Osteoblast (primary cell): ENCODE measurements around the gene OR2H1. TPM values are rescaled to one million over a fixed set of nuclear protein-coding genes. Genes with fewer than 3 reads are reported as not detected.

Experiments
- DNase-seq: peaks from one replicate; pipeline ENCODE4 v3.0.0; 2011; ENCODE audit warnings: low spot score, mixed read lengths; ENCODE audit not compliant: insufficient read length; ENCODE audit errors: missing footprints
- H2AFZ ChIP-seq: 2 replicates; pipeline ENCODE4 v1.6.0; 2011; ENCODE audit warnings: mild to moderate bottlenecking, low read length
- H3K27ac ChIP-seq: 2 replicates; pipeline ENCODE4 v1.5.1; 2011; ENCODE audit warnings: mild to moderate bottlenecking, low read depth, low read length, moderate library complexity
- H3K27me3 ChIP-seq: 2 replicates; pipeline ENCODE4 v1.6.0; 2012; ENCODE audit warnings: mild to moderate bottlenecking, control low read depth, inconsistent platforms, low read length, moderate library complexity; ENCODE audit not compliant: insufficient read depth
- H3K36me3 ChIP-seq: 2 replicates; pipeline ENCODE4 v1.5.1; 2011; ENCODE audit warnings: mild to moderate bottlenecking, low read length, control low read depth, moderate library complexity; ENCODE audit not compliant: insufficient read depth
- H3K4me1 ChIP-seq: 2 replicates; pipeline ENCODE4 v1.5.1; 2011; ENCODE audit warnings: mild to moderate bottlenecking, low read length, control low read depth, moderate library complexity; ENCODE audit not compliant: insufficient read depth
- H3K4me2 ChIP-seq: 2 replicates; pipeline ENCODE4 v1.6.0; 2011; ENCODE audit warnings: mild to moderate bottlenecking, low read length; ENCODE audit not compliant: insufficient read depth
- H3K4me3 ChIP-seq: fragments of 200-600 bp; sonication (generic); 3 replicates; pipeline ENCODE4 v1.5.1; 2012; ENCODE audit warnings: mild to moderate bottlenecking, low read length, inconsistent platforms; ENCODE audit not compliant: insufficient read depth
- H3K79me2 ChIP-seq: 2 replicates; pipeline ENCODE4 v1.6.0; 2012; ENCODE audit warnings: mild to moderate bottlenecking, low read length, control low read depth, inconsistent platforms; ENCODE audit not compliant: insufficient read depth
- H3K9me3 ChIP-seq: 2 replicates; pipeline ENCODE4 v1.5.1; 2011; ENCODE audit warnings: low read depth, low read length, control low read depth
- H4K20me1 ChIP-seq: 2 replicates; pipeline ENCODE4 v1.6.0; 2012; ENCODE audit warnings: mild to moderate bottlenecking, low read length, control low read depth; ENCODE audit not compliant: insufficient read depth
- total RNA-seq: library from RNA; depleted of rRNA; stranded (reverse); fragments of >200 nt; gene quantifications from 2 replicates; pipeline ENCODE4 v1.2.3, GENCODE V29; 2012
- TF ChIP-seq, protein P1 (sequence below): IDR thresholded peaks from 2 replicates; pipeline ENCODE4 v1.5.1; 2011; ENCODE audit warnings: mild to moderate bottlenecking, low read depth, low read length, moderate library complexity; ENCODE audit errors: extremely low read depth

Gene OR2H1
- total RNA-seq, 1 donor, result not detected

- H4K20me1 ChIP-seq, result no peaks in the 10 kb centered on the region
- no peaks in the 10 kb centered on the region for H3K27me3 ChIP-seq
- H3K79me2 ChIP-seq, result no peaks in the 10 kb centered on the region
- no peak overlapping the region for H3K27ac ChIP-seq
- no peak overlapping the region for H3K4me2 ChIP-seq
- no peak overlapping the region for H2AFZ ChIP-seq
- no peaks in the 10 kb centered on the region for H3K4me1 ChIP-seq
- no peaks in the 10 kb centered on the region for H3K9me3 ChIP-seq
- DNase-seq, result no peak
- no peak overlapping the region for H3K4me3 ChIP-seq
- no peaks in the 10 kb centered on the region for H3K36me3 ChIP-seq
- TF ChIP-seq, protein P1, sequence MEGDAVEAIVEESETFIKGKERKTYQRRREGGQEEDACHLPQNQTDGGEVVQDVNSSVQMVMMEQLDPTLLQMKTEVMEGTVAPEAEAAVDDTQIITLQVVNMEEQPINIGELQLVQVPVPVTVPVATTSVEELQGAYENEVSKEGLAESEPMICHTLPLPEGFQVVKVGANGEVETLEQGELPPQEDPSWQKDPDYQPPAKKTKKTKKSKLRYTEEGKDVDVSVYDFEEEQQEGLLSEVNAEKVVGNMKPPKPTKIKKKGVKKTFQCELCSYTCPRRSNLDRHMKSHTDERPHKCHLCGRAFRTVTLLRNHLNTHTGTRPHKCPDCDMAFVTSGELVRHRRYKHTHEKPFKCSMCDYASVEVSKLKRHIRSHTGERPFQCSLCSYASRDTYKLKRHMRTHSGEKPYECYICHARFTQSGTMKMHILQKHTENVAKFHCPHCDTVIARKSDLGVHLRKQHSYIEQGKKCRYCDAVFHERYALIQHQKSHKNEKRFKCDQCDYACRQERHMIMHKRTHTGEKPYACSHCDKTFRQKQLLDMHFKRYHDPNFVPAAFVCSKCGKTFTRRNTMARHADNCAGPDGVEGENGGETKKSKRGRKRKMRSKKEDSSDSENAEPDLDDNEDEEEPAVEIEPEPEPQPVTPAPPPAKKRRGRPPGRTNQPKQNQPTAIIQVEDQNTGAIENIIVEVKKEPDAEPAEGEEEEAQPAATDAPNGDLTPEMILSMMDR, result no peak
Measured at GRCh38 chr6:29509239-29509638, 52.3 kb downstream of the OR2H1 start.

DNA sequence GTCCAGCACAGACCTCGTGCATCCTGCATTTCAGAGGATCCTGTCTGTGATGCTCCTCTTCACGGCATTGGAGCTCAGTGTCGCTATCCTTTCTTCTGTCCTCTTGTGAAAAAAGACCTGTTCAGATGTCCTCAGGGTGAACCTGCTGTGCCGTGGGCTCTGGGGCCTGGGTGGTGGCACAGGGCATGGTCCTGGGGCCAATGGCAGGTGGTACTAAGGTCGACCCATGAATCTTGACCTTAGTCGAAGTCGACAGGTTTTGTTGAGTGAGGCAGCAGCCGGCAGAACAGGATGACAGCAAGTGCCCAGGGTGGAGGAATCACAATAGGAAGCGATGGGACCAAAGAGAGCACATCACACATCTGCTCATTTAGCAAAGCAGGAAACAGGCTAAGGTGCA is 52.8 kb downstream of the OR2H1 start:
- Histone ChIP-seq H3K27ac (no peak overlapping the region), H2AFZ (no peak overlapping the region), H3K27me3 (no peaks in the 10 kb centered on the region), H3K4me2 (no peak overlapping the region), H3K4me1 (no peaks in the 10 kb centered on the region), H3K79me2 (no peaks in the 10 kb centered on the region), H3K4me3 (no peak overlapping the region), H3K9me3 (no peaks in the 10 kb centered on the region), H3K36me3 (no peaks in the 10 kb centered on the region), H4K20me1 (no peaks in the 10 kb centered on the region)
- TF ChIP-seq, protein P1, result no peak
- no peak for DNase-seq

DNA sequence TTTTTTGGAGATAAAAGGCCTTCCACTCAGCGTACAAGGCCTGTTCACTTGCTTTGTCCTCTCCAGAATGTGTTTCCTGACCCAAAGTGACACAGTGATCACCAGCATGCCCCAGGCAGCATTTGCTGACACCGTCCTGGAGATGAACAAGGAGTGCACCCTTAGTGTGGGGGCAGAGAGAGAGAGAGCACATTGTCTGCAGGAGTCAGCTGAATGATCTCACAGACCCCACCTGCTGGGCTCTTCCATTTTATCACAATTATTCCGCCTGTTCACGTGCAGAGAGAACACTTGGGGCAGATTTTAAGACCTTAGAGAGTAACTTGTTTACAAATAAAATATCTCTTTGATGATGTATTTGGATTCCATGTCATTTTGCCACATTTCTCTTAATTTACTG is 53.2 kb downstream of the OR2H1 start:
- H3K27me3 ChIP-seq, result no peaks in the 10 kb centered on the region
- H3K27ac ChIP-seq, result no peak overlapping the region
- no peak for DNase-seq
- H3K36me3 ChIP-seq, result no peaks in the 10 kb centered on the region
- no peaks in the 10 kb centered on the region for H3K4me1 ChIP-seq
- no peaks in the 10 kb centered on the region for H4K20me1 ChIP-seq
- TF ChIP-seq, protein P1, result no peak
- no peak overlapping the region for H2AFZ ChIP-seq
- H3K4me2 ChIP-seq, result no peak overlapping the region
- no peaks in the 10 kb centered on the region for H3K9me3 ChIP-seq
- H3K4me3 ChIP-seq, result no peak overlapping the region
- H3K79me2 ChIP-seq, result no peaks in the 10 kb centered on the region

DNA sequence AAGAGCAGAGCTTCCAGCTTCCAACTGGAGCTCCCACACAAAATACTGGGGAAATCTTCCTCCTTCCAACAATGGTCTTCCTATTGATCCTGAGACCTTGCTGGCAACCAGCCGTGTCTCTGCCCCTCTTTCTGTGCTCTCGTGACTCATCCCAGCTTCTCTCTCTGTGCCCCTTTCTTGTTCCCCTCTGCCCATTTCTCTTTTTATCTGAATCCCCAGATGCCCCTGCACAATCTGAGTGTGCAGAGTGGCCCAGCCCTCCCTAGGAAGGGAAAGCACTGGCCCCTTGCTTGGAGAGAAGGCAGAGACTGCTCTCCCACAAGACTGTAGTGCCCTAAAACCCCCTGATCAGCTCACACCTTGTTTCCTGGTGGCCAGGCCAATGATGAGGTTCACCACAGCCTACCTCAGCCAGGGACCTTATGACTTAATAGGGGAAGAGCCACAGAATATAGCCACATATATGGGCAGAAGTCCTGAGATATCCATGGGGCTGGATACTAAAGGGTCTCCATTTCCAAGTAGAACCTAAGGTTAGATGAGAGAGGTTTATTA is 53.9 kb downstream of the OR2H1 start:
- Histone ChIP-seq H3K79me2 (no peaks in the 10 kb centered on the region), H3K4me2 (no peak overlapping the region), H2AFZ (no peak overlapping the region), H3K36me3 (no peaks in the 10 kb centered on the region), H3K27ac (no peak overlapping the region), H3K27me3 (no peaks in the 10 kb centered on the region), H4K20me1 (no peaks in the 10 kb centered on the region), H3K4me1 (no peaks in the 10 kb centered on the region), H3K9me3 (no peaks in the 10 kb centered on the region), H3K4me3 (no peak overlapping the region)
- TF ChIP-seq, protein P1, result no peak
- DNase-seq, result no peak

Other genes with a start within 250 kb of the OR2H1 start
- not detected in 2 replicates for gene OR14J1, start 155.5 kb upstream of the OR2H1 start, total RNA-seq
- not detected in 2 replicates for gene OR5V1, start 88.3 kb upstream of the OR2H1 start, total RNA-seq
- gene OR12D3, start 81.9 kb upstream of the OR2H1 start, total RNA-seq, result not detected in 2 replicates
- not detected in 2 replicates for gene OR12D2, start 61.5 kb upstream of the OR2H1 start, total RNA-seq
- gene OR12D1, start 42.2 kb upstream of the OR2H1 start, total RNA-seq, result not detected in 2 replicates
- not detected in 2 replicates for gene OR10C1, start 17.8 kb upstream of the OR2H1 start, total RNA-seq
- not detected in 2 replicates for gene OR11A1, start 84 bp upstream of the OR2H1 start, total RNA-seq
- gene MAS1L, start 30.8 kb downstream of the OR2H1 start, total RNA-seq, result not detected in 2 replicates
- not detected in 2 replicates for gene UBD, start 102.6 kb downstream of the OR2H1 start, total RNA-seq
- gene OR2H2, start 128.0 kb downstream of the OR2H1 start, total RNA-seq, result not detected in 2 replicates
- gene GABBR1, start 176.0 kb downstream of the OR2H1 start, total RNA-seq, result 7.6 and 10.9 TPM in 2 replicates
- not detected in 2 replicates for gene MOG, start 199.9 kb downstream of the OR2H1 start, total RNA-seq
- gene ZFP57, start 224.0 kb downstream of the OR2H1 start, total RNA-seq, result 0.36 and 0.59 TPM in 2 replicates